Spleen (tissue), 11 donors: Measurements from ENCODE around the gene KLHL21. TPM values are rescaled to one million over a fixed set of nuclear protein-coding genes. Genes with fewer than 3 reads are reported as not detected.
"Not testable (repeated sequence)": the region's sequence is repeated elsewhere in the genome, so short reads cannot be mapped to it uniquely, and the experiment has no call there.

Experiments used
- DNase-seq: peaks from one replicate; pipeline ENCODE4 v3.0.0-alpha.2; 2020
- H3K27ac ChIP-seq, 8 donors: fragments of 200-600 bp; sonication (generic) in 7 of 8; 1 replicate in 4 of 8; 2 replicates in 4 of 8; pipeline versions ENCODE4 v1.5.0 to v1.8.0; 2016 to 2021; ENCODE audit warnings: inconsistent platforms in 4 of 8, mild to moderate bottlenecking in 4 of 8, moderate library complexity in 1 of 8
- H3K27me3 ChIP-seq, 7 donors: fragments of 200-600 bp; sonication (generic) in 6 of 7; replicated peaks in 1 of 7; 1 replicate in 4 of 7; 2 replicates in 3 of 7; pipeline versions ENCODE4 v1.5.0 to v1.8.0; 2016 to 2021; ENCODE audit warnings: inconsistent platforms in 3 of 7, mild to moderate bottlenecking in 1 of 7
- H3K36me3 ChIP-seq, 6 donors: fragments of 200-600 bp; sonication (generic) in 5 of 6; 1 replicate in 4 of 6; 2 replicates in 2 of 6; pipeline versions ENCODE4 v1.5.0 to v1.8.0; 2016 to 2021; ENCODE audit warnings: inconsistent platforms in 2 of 6
- H3K4me1 ChIP-seq, 6 donors: fragments of 200-600 bp; sonication (generic) in 5 of 6; 1 replicate in 3 of 6; 2 replicates in 3 of 6; pipeline versions ENCODE4 v1.5.0 to v1.8.0; 2016 to 2021; ENCODE audit warnings: inconsistent platforms in 3 of 6
- H3K4me3 ChIP-seq, 8 donors: fragments of 200-600 bp; sonication (generic) in 7 of 8; 1 replicate in 4 of 8; 2 replicates in 4 of 8; pipeline versions ENCODE4 v1.5.0 to v1.8.0; 2016 to 2021; ENCODE audit warnings: inconsistent platforms in 4 of 8, mild to moderate bottlenecking in 4 of 8, moderate library complexity in 2 of 8
- H3K9me3 ChIP-seq, 8 donors: fragments of 200-600 bp; sonication (generic) in 7 of 8; 1 replicate in 4 of 8; 2 replicates in 4 of 8; pipeline versions ENCODE4 v1.5.0 to v1.8.0; 2016 to 2021; ENCODE audit warnings: inconsistent platforms in 4 of 8
- POLR2A ChIP-seq, 3 donors: fragments of 450-650 bp; IDR thresholded peaks; one replicate each; pipeline ENCODE4 v1.5.1; 2017; ENCODE audit warnings: antibody characterized with exemption in 3 of 3, mild to moderate bottlenecking in 1 of 3
- POLR2AphosphoS5 ChIP-seq, 3 donors: sonication (generic); formaldehyde crosslinking; IDR thresholded peaks; one replicate each; pipeline ENCODE4 v1.5.1; 2017; ENCODE audit warnings: antibody characterized with exemption in 3 of 3
- WGBS, 5 donors: extraction: QIAGEN DNeasy Blood & Tissue Kit in 3 of 5; methylation state at CpG; one replicate each; pipeline versions ENCODE4 v1.1.5 to v1.1.7; 2013 to 2018; 5-methylcytosine and 5-hydroxymethylcytosine counted together
- intact Hi-C: fragments of 100-400 bp; cut with DNase I; formaldehyde crosslinking; loops from one replicate; pipeline ENCODE4 v1.15.0; 2023; ENCODE audit warnings: low total_unique reads
- polyA plus RNA-seq, 3 donors: library from polyadenylated mRNA; stranded (reverse); fragments of 200-250 nt; gene quantifications; one replicate each; pipeline ENCODE4 v1.2.1, GENCODE V29; 2013
- total RNA-seq, 7 donors: library from RNA; depleted of rRNA in 3 of 7; stranded (reverse); fragments of >200 nt in 3 of 7; fragmentation: NEBNext Ultra II Directional in 4 of 7; extraction: Animal tissue kit (Norgen Biotek cat#: 25700) in 4 of 7; gene quantifications; one replicate each; pipeline versions ENCODE4 v1.1.0 to v1.2.1, GENCODE V29; 2016 to 2021
- TF ChIP-seq, protein P1 (sequence below), 11 experiments: fragments of 200-600 bp in 7 of 11; fragments of 450-650 bp in 4 of 11; sonication (generic) in 4 of 11; IDR thresholded peaks in 8 of 11; conservative IDR thresholded peaks in 3 of 11; 1 replicate in 7 of 11; 2 replicates in 4 of 11; pipeline versions ENCODE4 v1.4.0 to v1.8.0; 2016 to 2021; ENCODE audit warnings: antibody characterized with exemption in 11 of 11, inconsistent platforms in 4 of 11, mild to moderate bottlenecking in 1 of 11
- donor health status: healthy with polysubstance abuse.
- donor health status: DM: no; HTN: no; CAD: no; lungs with moderate emphysema.
- donor health status: DM: no; HTN: no; CAD: no.
- donor health status: Bipolar disorder and iron deficiency.
- donor health status: healthy.
- donor health status: DM: no; HTN: no; CAD: no.
- donor health status: DM: yes; HTN: yes; CAD: no.

Gene KLHL21
- total and polyA plus RNA-seq, 10 donors = 5.0 to 41.5 (median 22.4) TPM

- no peak overlapping the region for H3K4me3 ChIP-seq
- no peaks in the 10 kb centered on the region for H3K9me3 ChIP-seq
- H3K27ac ChIP-seq = no peak overlapping the region
- no peak for TF ChIP-seq POLR2A (IDR thresholded peaks at IDR 0.05)
- TF ChIP-seq, protein P1, sequence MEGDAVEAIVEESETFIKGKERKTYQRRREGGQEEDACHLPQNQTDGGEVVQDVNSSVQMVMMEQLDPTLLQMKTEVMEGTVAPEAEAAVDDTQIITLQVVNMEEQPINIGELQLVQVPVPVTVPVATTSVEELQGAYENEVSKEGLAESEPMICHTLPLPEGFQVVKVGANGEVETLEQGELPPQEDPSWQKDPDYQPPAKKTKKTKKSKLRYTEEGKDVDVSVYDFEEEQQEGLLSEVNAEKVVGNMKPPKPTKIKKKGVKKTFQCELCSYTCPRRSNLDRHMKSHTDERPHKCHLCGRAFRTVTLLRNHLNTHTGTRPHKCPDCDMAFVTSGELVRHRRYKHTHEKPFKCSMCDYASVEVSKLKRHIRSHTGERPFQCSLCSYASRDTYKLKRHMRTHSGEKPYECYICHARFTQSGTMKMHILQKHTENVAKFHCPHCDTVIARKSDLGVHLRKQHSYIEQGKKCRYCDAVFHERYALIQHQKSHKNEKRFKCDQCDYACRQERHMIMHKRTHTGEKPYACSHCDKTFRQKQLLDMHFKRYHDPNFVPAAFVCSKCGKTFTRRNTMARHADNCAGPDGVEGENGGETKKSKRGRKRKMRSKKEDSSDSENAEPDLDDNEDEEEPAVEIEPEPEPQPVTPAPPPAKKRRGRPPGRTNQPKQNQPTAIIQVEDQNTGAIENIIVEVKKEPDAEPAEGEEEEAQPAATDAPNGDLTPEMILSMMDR (IDR thresholded peaks at IDR 0.05 in 8 of 11, conservative IDR thresholded peaks at IDR 0.05 in 3 of 11) = no peak
- TF ChIP-seq POLR2AphosphoS5 (IDR thresholded peaks at IDR 0.05) = no peak
- intact Hi-C loops = no loop called here
- peaks cover under 1 to 4% (median 2%) of the 10 kb centered on the region in 6 donors for H3K4me1 ChIP-seq
- 70 to 75% (median 71%) methylated on average over 9 of the region's 9 CpGs for WGBS, 5 donors
- no peaks in the 10 kb centered on the region for H3K27me3 ChIP-seq
- DNase-seq = no peak
- H3K36me3 ChIP-seq = no peaks in the 10 kb centered on the region
These were observed 42.4 kb downstream of the KLHL21 start for GRCh38 chr1:6560267-6560666.

DNA sequence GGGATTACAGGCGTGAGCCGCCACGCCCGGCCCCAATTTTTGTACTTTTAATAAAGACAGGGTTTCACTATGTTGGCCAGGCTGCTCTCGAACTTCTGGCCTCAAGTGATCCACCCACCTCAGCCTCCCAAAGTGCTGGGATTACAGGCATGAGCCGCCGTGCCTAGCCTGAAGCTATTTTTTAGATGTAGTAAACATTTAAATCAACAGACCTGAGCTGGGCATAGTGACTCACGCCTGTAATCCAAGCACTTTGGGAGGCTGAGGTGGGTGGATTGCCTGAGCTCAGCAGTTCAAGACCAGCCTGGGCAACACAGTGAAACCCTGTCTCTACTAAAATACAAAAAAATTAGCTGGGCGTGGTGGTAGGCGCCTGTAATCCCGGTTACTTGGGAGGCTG is 43.5 kb downstream of the KLHL21 start:
- DNase-seq, H3K9me3 ChIP-seq, H3K36me3 ChIP-seq, intact Hi-C loops, H3K27me3 ChIP-seq, H3K4me3 ChIP-seq, H3K27ac ChIP-seq: not testable (repeated sequence)
- H3K4me1 ChIP-seq = peaks cover 7 to 13% (median 11%) of the 10 kb centered on the region in 6 donors
- 87 to 97% (median 92%) methylated on average over 11 of the region's 11 CpGs for WGBS, 5 donors

- Histone ChIP-seq H3K27ac (no peak overlapping the region), H3K4me3 (no peak overlapping the region), H3K27me3 (no peaks in the 10 kb centered on the region), H3K36me3 (no peaks in the 10 kb centered on the region), H3K4me1 (peaks cover 16 to 27% (median 25%) of the 10 kb centered on the region in 6 donors), H3K9me3 (no peaks in the 10 kb centered on the region)
- TF ChIP-seq POLR2AphosphoS5 (IDR thresholded peaks at IDR 0.05) (no peak), POLR2A (IDR thresholded peaks at IDR 0.05) (no peak)
- TF ChIP-seq, protein P1 (IDR thresholded peaks at IDR 0.05 in 8 of 11, conservative IDR thresholded peaks at IDR 0.05 in 3 of 11) = no peak
- DNase-seq = no peak
- 77 to 96% (median 81%) methylated on average over 1 of the region's 1 CpG for WGBS, 5 donors
- intact Hi-C loops = no loop called here
These were observed 45.1 kb downstream of the KLHL21 start for GRCh38 chr1:6557597-6557996.

- Histone ChIP-seq H3K36me3 (peaks cover 0 to 16% (median 8%) of the 10 kb centered on the region in 6 donors), H3K4me3 (peak within 1 kb of the TSS; percentile 86 to 100 (median 96)), H3K4me1 (peaks cover 16 to 41% (median 31%) of the 10 kb centered on the region in 6 donors), H3K27ac (peak within 1 kb of the TSS; percentile 75 to 88 (median 84)), H3K9me3 (no peaks in the 10 kb centered on the region), H3K27me3 (no peaks in the 10 kb centered on the region)
- peak; percentile 81 for DNase-seq
- intact Hi-C loops = no loop called here
- TF ChIP-seq, protein P1 (IDR thresholded peaks at IDR 0.05 in 8 of 11, conservative IDR thresholded peaks at IDR 0.05 in 3 of 11) = no peak
- TF ChIP-seq POLR2AphosphoS5 (IDR thresholded peaks at IDR 0.05) (peak in 2 of 3 donors; percentile 40 to 52), POLR2A (IDR thresholded peaks at IDR 0.05) (no peak)
- WGBS, 5 donors = 65 to 79% (median 73%) methylated on average over 17 to 19 of the region's 19 CpGs
These were observed 47.5 kb downstream of the KLHL21 start, which contains the start of gene TAS1R1 for GRCh38 chr1:6554907-6555778. Gene TAS1R1 (plus strand): TSS chr1:6555307. CDS start chr1:6555374, 67 bp downstream.
